ENCODE data around the gene ASTL.

Gene ASTL

GRCh38 chr2:96131152-96131812 lies 7.0 kb downstream of the ASTL start:
- H3K27ac ChIP-seq = no peak overlapping the region
- no peak for TF ChIP-seq ZFX (IDR thresholded peaks at IDR 0.05; ENCODE audit: borderline replicate concordance)
- TF ChIP-seq, protein P1, sequence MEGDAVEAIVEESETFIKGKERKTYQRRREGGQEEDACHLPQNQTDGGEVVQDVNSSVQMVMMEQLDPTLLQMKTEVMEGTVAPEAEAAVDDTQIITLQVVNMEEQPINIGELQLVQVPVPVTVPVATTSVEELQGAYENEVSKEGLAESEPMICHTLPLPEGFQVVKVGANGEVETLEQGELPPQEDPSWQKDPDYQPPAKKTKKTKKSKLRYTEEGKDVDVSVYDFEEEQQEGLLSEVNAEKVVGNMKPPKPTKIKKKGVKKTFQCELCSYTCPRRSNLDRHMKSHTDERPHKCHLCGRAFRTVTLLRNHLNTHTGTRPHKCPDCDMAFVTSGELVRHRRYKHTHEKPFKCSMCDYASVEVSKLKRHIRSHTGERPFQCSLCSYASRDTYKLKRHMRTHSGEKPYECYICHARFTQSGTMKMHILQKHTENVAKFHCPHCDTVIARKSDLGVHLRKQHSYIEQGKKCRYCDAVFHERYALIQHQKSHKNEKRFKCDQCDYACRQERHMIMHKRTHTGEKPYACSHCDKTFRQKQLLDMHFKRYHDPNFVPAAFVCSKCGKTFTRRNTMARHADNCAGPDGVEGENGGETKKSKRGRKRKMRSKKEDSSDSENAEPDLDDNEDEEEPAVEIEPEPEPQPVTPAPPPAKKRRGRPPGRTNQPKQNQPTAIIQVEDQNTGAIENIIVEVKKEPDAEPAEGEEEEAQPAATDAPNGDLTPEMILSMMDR (IDR thresholded peaks at IDR 0.05) = no peak

GRCh38 chr2:96130483-96130882 lies 7.8 kb downstream of the ASTL start:
- no peak for TF ChIP-seq ZFX (IDR thresholded peaks at IDR 0.05; ENCODE audit: borderline replicate concordance)
- TF ChIP-seq, protein P1 (IDR thresholded peaks at IDR 0.05) = no peak

DNA sequence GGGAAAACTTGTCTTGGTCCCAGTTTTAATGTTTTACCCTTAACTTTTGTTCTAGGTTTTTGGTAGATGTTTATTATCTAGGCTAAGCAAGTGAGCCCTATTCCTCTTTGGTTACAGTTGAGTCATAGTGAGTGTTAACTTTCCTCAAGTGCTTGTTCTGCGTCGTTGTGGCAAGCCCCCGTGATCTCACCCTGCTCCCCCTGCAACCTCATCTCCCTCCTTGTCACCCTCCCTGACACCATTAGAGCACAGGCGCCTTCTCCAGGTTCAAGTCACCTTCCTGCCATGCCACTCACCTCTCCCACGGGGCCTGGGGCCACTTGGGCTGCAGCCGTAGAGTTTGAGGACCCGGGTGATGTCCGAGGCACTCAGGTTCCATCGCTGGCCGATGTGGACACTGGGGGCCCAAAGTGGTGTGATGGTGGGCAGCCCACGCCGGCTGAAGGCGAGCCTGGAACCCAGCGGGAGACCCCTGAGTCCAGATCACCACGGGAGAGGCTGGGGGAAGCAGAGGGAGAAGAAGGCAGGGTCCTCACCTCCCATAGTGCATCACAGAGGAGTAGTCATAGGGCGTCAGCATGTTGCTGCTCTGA lies 8.7 kb downstream of the ASTL start:
- no peak for TF ChIP-seq ZFX (IDR thresholded peaks at IDR 0.05; ENCODE audit: borderline replicate concordance)
- TF ChIP-seq, protein P1 (IDR thresholded peaks at IDR 0.05) = no peak
- H3K27ac ChIP-seq = no peak overlapping the region

More at GRCh38 chr2:96130483-96130882, 7.8 kb downstream of the ASTL start:
- no peak overlapping the region for H3K27ac ChIP-seq

DNA sequence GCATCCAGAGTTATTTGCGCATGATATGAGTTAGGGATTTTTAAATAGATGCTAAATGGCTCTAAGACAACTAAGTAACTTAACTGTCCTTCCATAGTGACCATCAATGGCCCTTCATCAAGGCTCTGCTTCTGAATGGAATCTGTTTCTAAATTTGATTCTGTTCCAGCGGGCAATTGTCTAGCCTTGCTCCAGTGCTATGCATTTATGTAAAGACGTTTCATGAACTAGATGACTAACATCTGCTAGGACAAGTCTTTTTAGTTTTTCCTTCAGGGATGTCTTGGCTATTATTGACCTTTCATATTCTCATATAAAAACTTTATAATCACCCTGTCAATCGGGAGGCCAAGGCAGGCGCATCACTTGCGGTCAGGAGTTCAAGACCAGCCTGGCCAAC lies 9.8 kb downstream of the ASTL start:
- TF ChIP-seq, protein P1 (IDR thresholded peaks at IDR 0.05) = no peak
- TF ChIP-seq ZFX (IDR thresholded peaks at IDR 0.05; ENCODE audit: borderline replicate concordance) = no peak
- H3K27ac ChIP-seq = no peak overlapping the region

DNA sequence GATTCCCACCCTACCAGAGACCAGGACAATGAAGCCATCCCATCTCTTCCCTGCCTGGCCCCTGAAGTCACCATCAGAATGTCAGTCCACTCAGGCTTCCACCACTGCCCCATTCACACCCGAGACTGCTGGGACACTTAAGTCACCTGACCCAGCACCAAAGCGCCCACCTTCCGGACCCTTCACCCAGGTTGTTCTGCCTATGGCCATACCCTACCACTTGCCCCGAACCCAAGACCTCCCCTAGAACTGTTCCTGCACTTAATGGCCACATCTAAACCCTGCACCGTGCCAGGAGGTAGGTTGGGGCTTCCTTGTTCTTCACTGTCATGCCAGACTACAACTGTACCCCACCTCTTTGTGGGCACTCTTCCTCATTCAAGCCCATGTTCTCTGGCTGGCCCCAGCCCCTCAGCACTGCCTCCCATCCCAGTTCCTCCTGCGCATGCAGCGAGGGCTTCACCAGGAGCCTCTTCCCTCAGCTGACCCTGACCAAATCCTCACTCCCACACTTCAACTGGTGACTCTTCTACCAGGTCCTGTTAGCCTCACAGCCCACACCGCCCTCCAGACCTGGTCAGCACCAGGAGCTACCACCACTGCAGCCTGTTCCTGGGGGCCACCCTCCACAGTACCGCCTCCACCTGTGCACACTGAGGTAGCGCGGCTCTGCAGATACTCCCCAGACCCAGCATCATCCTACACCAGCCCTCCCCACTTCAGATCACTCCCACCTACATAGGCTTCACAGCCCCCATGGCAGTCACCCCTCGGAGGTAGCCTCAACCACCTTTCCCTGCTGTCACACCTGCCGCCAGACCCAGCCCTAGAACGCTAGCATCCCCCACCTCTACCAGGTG lies 13.7 kb downstream of the ASTL start:
- TF ChIP-seq, protein P1 (IDR thresholded peaks at IDR 0.05) = no peak
- no peak for TF ChIP-seq ZFX (IDR thresholded peaks at IDR 0.05; ENCODE audit: borderline replicate concordance)
- no peak overlapping the region for H3K27ac ChIP-seq

DNA sequence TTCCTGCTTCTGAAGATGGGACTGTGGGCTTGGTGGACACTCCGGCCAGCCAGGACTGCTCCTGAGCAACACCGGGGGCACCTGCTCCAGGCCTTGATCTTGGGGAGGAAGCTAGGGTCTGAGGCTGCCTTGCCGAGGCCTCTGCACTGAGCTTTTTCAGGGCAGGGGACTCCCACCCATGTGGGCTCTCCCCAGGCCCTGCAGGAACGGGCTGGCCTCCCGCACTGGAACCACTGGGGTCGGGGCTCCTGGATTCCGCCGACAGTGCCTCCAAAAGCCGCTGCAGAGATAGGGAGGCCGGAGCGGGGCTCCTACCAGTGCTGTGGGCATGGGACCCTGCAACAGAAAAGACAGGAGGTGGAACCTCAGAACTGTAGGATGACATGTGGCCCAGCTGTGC lies 14.4 kb downstream of the ASTL start:
- no peak for TF ChIP-seq ZFX (IDR thresholded peaks at IDR 0.05; ENCODE audit: borderline replicate concordance)
- no peak overlapping the region for H3K27ac ChIP-seq

GRCh38 chr2:96123290-96123689 lies 15.0 kb downstream of the ASTL start:
- no peak overlapping the region for H3K27ac ChIP-seq

More at GRCh38 chr2:96123290-96123689, 15.0 kb downstream of the ASTL start:
- TF ChIP-seq, protein P1 (IDR thresholded peaks at IDR 0.05) = no peak
- no peak for TF ChIP-seq ZFX (IDR thresholded peaks at IDR 0.05; ENCODE audit: borderline replicate concordance)
